ENCODE measurements around the gene MISP3.
A peak's percentile ranks its signal among the peaks of the same experiment; 100 is the strongest.
"Not testable (repeated sequence)": the region's sequence is repeated elsewhere in the genome, so short reads cannot be mapped to it uniquely, and the experiment has no call there.

Gene MISP3

GRCh38 chr19:14072535-14073260, at the start of gene MISP3:
TSS of gene MISP3 (plus strand) at chr19:14072786. CDS start at chr19:14073310, 524 bp downstream.
- DNase-seq = no peak

DNA sequence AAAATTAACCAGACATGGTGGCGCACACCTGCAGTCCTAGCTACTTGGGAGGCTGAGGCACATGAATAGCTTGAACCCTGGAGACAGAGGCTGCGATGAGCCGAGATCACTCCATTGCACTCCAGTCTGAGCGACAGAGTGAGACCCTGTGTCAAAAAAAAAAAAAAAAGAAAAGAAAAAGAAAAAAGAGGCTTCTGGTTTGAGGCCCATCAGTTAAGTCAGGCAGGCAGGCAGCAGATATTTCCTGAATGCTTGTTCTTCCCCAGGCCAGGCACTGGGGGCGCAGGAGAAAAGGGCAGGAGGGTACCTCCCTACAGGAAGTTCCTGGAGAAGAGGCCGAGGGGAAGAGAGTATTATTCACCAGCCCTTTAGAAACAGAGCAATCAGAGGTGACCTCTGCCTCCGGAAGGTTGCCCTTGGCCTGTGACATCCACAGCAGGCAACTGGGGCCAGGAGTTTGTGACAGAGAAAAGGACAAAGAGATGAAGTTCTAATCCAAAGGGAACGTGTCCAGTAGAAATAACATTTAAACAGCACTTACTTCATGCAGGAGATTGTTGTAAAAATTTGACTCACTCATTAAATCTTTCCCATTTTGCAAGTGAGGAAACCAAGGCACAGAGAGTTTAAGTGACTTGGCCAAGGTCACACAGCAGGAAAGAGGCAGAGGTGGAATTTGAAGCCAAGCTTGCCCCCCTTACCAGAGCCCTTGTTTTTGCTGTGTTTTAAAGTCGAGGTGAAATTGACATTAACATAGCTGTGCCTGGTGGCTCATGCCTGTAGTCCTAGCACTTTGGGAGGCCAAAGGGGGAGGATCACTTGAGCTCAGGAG, 49.0 kb upstream of the MISP3 start:
- DNase-seq = peak; percentile 72

GRCh38 chr19:14026652-14027192, 45.9 kb upstream of the MISP3 start:
- not testable (repeated sequence) for DNase-seq

DNA sequence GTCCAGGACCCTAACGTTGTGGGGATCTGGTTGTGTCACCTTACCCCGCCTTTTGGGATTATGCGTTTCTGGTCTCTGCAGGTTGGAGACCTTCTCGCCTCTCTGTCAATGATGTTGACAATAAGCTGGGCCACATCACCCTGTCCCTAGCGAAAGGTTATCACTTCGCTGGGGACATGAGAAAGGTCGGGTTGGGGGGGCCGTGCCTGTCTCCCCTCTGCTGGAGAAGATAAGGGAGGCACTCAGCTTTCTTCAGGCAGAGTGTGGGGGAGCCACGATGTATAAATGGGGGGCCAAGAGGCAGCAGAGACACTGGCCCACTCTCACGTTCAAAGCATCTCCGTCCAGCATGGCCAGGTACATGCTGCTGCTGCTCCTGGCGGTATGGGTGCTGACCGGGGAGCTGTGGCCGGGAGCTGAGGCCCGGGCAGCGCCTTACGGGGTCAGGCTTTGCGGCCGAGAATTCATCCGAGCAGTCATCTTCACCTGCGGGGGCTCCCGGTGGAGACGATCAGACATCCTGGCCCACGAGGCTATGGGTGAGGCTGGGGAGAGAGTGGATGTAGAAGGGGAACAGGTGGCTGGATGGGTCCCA, 44.6 kb upstream of the MISP3 start, which contains the start of gene RLN3:
TSS of gene RLN3 (plus strand) at position 293 of the 595 bp plus-strand sequence. CDS start at position 350, 57 bp downstream.
- no peak for DNase-seq

GRCh38 chr19:14028901-14029300, 43.7 kb upstream of the MISP3 start:
- no peak for DNase-seq

GRCh38 chr19:14030997-14031718, 41.4 kb upstream of the MISP3 start:
- no peak for DNase-seq

DNA sequence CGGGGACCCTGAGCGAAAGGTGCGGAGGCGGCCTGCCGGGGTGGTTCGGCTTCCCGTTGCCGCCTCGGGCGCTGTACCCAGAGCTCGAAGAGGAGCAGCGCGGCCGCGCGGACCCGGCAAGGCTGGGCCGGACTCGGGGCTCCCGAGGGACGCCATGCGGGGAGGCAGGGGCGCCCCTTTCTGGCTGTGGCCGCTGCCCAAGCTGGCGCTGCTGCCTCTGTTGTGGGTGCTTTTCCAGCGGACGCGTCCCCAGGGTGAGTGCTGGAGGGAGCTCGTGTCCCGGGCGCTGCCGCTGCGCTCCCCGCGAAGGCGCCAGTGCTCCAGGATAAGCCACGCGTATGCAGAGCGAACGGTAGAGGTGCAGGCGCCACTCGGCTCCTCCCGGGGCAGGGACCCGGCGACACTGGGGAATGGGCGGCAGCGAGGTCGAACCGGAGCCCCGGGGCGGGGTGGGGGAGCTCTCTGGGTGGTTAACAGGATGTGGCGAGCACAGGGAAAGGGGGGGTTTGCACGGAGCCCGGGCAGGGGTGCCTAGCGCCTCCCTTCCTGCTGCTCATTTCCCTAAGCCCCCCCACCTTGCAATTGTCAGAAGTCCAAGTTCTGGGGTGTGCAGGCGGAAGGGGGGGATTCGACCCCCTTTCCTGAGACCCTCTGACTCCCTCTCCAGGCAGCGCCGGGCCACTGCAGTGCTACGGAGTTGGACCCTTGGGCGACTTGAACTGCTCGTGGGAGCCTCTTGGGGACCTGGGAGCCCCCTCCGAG, 40.7 kb upstream of the MISP3 start, which contains the start of gene IL27RA:
TSS of gene IL27RA (plus strand) at position 44 of the 762 bp plus-strand sequence. CDS start at position 155, 111 bp downstream.
- peak; percentile 49 for DNase-seq

DNA sequence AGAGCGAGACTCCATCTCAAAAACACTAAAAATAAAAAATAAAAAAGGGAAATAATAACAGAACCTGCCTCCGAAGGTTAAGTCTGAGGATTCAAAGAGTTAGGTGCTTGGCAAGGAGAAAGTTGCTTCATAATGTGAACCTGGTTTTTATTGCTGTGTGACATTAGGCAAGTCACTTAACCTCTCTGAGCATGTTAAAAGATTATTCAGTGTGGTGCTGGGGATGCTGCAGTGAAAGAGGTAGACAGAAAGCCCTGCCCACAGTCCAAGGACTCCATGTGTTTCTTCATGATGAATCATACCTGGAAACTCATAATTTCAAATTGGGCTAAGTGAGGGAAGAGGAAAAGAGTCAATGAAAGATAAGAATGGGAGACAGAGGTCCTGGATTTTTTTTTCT, 38.6 kb upstream of the MISP3 start:
- no peak for DNase-seq

DNA sequence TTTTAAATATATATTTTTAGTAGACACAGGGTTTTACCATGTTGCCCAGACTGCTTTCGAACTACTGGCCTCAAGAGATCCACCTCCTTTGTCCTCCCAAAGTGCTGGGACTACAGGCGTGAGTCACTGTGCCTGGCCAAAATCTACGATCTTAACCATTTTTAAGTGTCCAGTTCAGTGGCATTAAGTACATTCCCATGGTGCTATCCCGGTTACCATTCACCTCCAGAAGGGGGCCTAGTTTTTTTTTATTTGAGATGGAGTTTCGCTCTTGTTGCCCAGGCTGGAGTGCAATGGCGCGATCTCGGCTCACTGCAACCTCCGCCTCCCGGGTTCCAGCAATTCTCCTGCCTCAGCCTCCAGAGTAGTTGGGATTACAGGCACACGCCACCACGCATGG, 37.4 kb upstream of the MISP3 start:
- not testable (repeated sequence) for DNase-seq

DNA sequence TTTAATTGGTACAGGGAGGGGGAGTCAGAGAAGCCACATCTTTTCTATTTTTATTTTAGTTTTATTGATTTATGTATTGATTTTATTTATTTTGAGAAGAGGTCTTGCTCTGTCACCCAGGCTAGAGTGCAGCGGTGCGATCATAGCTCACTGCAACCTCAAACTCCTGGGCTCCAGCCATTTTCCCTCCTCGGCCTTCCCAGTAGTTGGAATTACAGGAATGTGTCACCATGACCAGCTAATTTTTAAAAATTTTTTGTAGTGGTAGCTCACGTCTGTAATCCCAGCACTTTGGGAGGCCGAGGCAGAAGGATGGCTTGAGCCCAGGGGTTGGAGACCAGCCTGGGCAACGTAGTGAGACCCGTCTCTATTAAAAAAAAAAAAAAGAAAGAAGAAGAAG, 36.9 kb upstream of the MISP3 start:
- no peak for DNase-seq

- no peak for DNase-seq
Measured at GRCh38 chr19:14039181-14039580, 33.4 kb upstream of the MISP3 start.

GRCh38 chr19:14042659-14043608, 29.7 kb upstream of the MISP3 start:
- peak; percentile 7 for DNase-seq

DNA sequence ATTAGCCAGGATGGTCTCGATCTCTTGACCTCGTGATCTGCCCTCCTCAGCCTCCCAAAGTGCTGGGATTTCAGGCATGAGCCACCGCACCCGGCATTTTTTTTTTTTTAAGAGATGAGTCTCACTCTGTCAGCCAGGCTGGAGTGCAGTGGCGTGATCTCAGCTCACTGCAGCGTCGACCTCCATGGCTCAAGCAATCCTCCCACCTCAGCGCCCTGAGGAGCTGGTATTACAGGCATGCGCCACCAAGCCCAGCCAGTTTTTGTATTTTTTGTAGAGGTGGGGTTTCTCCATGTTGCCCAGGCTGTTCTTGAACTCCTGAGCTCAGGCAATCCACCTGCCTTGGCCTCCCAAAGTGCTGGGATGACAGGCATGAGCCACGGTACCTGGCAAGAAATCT, 24.7 kb upstream of the MISP3 start:
- not testable (repeated sequence) for DNase-seq

DNA sequence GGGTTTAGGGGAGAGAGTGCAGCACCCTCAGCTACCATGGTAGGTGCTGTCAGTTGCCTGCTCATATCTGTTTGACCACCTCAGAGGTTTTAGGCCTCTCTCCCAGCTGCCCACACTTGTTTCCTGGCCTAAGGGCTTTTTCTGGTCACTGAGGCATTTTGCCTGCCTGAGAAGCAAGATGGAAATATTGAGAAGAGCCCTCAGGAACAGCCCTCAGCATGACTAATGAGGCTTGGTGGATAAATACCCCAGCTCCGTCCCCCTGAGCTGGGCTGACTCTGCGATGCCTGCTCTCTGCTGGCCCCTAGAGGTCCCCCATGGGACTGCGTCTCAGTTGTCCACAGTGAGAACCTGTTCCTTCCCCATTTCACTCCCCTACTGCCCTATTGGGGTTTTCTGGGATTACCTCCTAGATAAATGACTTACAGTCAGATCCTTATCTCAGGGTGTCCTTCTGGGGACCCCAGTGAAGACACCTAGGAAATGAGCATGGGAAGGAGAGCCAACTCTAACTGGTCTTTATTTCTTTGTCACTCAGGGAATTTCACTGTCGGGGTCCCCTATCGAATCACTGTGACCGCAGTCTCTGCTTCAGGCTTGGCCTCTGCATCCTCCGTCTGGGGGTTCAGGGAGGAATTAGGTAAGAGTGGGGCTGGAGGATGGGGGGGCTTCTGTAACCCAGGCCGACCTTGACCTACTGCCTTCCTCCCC, 24.0 kb upstream of the MISP3 start:
- DNase-seq = no peak

- DNase-seq = no peak
Measured at GRCh38 chr19:14050512-14050911, 22.1 kb upstream of the MISP3 start.

- DNase-seq = not testable (repeated sequence)
Measured at GRCh38 chr19:14050961-14051360, 21.6 kb upstream of the MISP3 start.

DNA sequence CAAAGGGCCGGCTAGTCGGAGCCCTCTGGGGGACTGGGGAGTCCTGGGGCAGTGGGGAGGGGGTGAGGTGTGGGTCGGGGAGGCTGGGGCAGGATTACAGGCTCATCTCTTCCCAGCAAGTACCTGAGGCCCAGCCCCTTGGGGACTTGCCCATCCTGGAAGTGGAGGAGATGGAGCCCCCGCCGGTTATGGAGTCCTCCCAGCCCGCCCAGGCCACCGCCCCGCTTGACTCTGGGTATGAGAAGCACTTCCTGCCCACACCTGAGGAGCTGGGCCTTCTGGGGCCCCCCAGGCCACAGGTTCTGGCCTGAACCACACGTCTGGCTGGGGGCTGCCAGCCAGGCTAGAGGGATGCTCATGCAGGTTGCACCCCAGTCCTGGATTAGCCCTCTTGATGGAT, 20.6 kb upstream of the MISP3 start:
- no peak for DNase-seq

GRCh38 chr19:14052470-14052869, 20.1 kb upstream of the MISP3 start:
- no peak for DNase-seq

GRCh38 chr19:14053032-14053431, 19.6 kb upstream of the MISP3 start:
- no peak for DNase-seq

- DNase-seq = no peak
Measured at GRCh38 chr19:14053500-14053899, 19.1 kb upstream of the MISP3 start.
